HCT116 (cell line): ENCODE results near the gene ZFHX3. TPM values are rescaled to one million over a fixed set of nuclear protein-coding genes. Genes with fewer than 3 reads are reported as not detected.

ENCODE experiments used
- ATAC-seq: fragments of 200-7000 bp; cut with Tn5 transposase; 2 replicates; pipeline ENCODE4 v1.9.1; 2020; ENCODE audit warnings: mild to moderate bottlenecking, moderate library complexity
- BruUV-seq: library from RNA; stranded (reverse); fragments of 400-500 nt; replicated peaks from 2 replicates; lab custom pipeline; 2021; lab: Mats Ljungman, UMichigan
- CTCF ChIA-PET: fragments of 300-600 bp; sonication (Branson Sonifier 250); formaldehyde crosslinking; loops from one replicate; lab custom pipeline; 2021; ENCODE audit warnings: antibody characterized with exemption; lab: Charles Lee
- POLR2A ChIA-PET: fragments of 300-600, 350-600 bp; sonication (Branson Sonifier 250); formaldehyde crosslinking; loops from one replicate; lab custom pipeline; 2021; ENCODE audit warnings: antibody characterized with exemption; lab: Charles Lee
- RAD21 ChIA-PET, 2 experiments: fragments of 300-600 bp; sonication (Branson Sonifier 250); formaldehyde crosslinking; loops; one replicate each; lab custom pipeline; 2023; ENCODE audit warnings: low total read pairs in 2 of 2; ENCODE audit not compliant: uncharacterized antibody in 2 of 2, unreplicated experiment in 2 of 2, low non-redundant PET in 1 of 2; lab: Charles Lee
- DNase-seq: peaks from one replicate; pipeline ENCODE4 v3.0.0-alpha.2; 2010; ENCODE audit warnings: low read depth, low spot score
- H2AFZ ChIP-seq: fragments of 200-600 bp; shearing (Covaris generic), sonication (generic); 2 replicates; pipeline ENCODE4 v1.6.1; 2017; ENCODE audit warnings: low read depth, mixed run types, mixed read lengths, antibody characterized with exemption, low read length; ENCODE audit not compliant: poor library complexity, severe bottlenecking
- H3K27ac ChIP-seq: 2 replicates; pipeline ENCODE4 v1.5.1; 2012; ENCODE audit warnings: low read depth, low read length
- H3K27me3 ChIP-seq: fragments of 200-600 bp; sonication (generic); 2 replicates; pipeline ENCODE4 v1.6.1; 2016; ENCODE audit warnings: mixed run types, low read length, mixed read lengths; ENCODE audit not compliant: insufficient read depth
- H3K36me3 ChIP-seq, 2 experiments: fragments of 200-500 bp in 1 of 2; fragments of 200-600 bp in 1 of 2; sonication (Bioruptor generic) in 1 of 2; sonication (generic) in 1 of 2; 2 replicates each; pipeline versions ENCODE4 v1.5.1 to v1.6.1; 2014 to 2016; ENCODE audit warnings: low read length in 2 of 2, inconsistent platforms in 1 of 2, mixed read lengths in 1 of 2, mixed run types in 1 of 2; ENCODE audit not compliant: insufficient read depth in 2 of 2, control insufficient read depth in 1 of 2
- H3K4me1 ChIP-seq, 2 experiments: fragments of 200-600 bp in 1 of 2; sonication (generic) in 1 of 2; 2 replicates each; pipeline versions ENCODE4 v1.5.1 to v1.6.1; 2012 to 2017; ENCODE audit warnings: low read length in 2 of 2, inconsistent platforms in 1 of 2, mild to moderate bottlenecking in 1 of 2, mixed read lengths in 1 of 2, mixed run types in 1 of 2, moderate library complexity in 1 of 2; ENCODE audit not compliant: insufficient read depth in 2 of 2, control insufficient read depth in 1 of 2
- H3K4me2 ChIP-seq: fragments of 200-600 bp; sonication (generic); 2 replicates; pipeline ENCODE4 v1.6.1; 2017; ENCODE audit warnings: mixed run types, low read length, mixed read lengths
- H3K4me3 ChIP-seq, 2 experiments: fragments of 200-600 bp in 1 of 2; sonication (generic) in 1 of 2; replicated peaks in 1 of 2; 2 replicates each; pipeline ENCODE4 v1.5.1; 2011 to 2016; ENCODE audit warnings: low read length in 2 of 2, control low read depth in 1 of 2, low read depth in 1 of 2, mild to moderate bottlenecking in 1 of 2, mixed read lengths in 1 of 2, mixed run types in 1 of 2
- H3K79me2 ChIP-seq: fragments of 200-600 bp; sonication (generic); 2 replicates; pipeline ENCODE4 v1.6.1; 2017; ENCODE audit warnings: mild to moderate bottlenecking, mixed run types, low read length, moderate library complexity, mixed read lengths; ENCODE audit not compliant: insufficient read depth
- H3K9ac ChIP-seq: fragments of 200-600 bp; sonication (generic); 2 replicates; pipeline ENCODE4 v1.6.1; 2016; ENCODE audit warnings: low read length, mixed read lengths
- H3K9me2 ChIP-seq: fragments of 200-600 bp; sonication (generic), shearing (Covaris generic); 2 replicates; pipeline ENCODE4 v1.6.1; 2017; ENCODE audit warnings: mixed run types, mild to moderate bottlenecking, moderate library complexity; ENCODE audit not compliant: insufficient read depth
- H3K9me3 ChIP-seq, 2 experiments: fragments of 200-500 bp in 1 of 2; fragments of 200-600 bp in 1 of 2; sonication (Bioruptor generic) in 1 of 2; sonication (generic) in 1 of 2; 2 replicates each; pipeline ENCODE4 v1.6.1; 2014 to 2017; ENCODE audit warnings: low read length in 2 of 2, mixed read lengths in 2 of 2, inconsistent platforms in 1 of 2, low read depth in 1 of 2, mild to moderate bottlenecking in 1 of 2, mixed run types in 1 of 2, moderate library complexity in 1 of 2; ENCODE audit not compliant: control insufficient read depth in 1 of 2, insufficient read depth in 1 of 2
- H4K20me1 ChIP-seq: fragments of 200-600 bp; sonication (generic), shearing (Covaris generic); 2 replicates; pipeline ENCODE4 v1.6.1; 2017; ENCODE audit warnings: mixed run types, mild to moderate bottlenecking, moderate library complexity; ENCODE audit not compliant: insufficient read depth
- CEBPB ChIP-seq: IDR thresholded peaks from 2 replicates; pipeline ENCODE4 v1.6.1; 2012; ENCODE audit warnings: low read depth
- EGR1 ChIP-seq: IDR thresholded peaks from 2 replicates; pipeline ENCODE4 v1.6.1; 2012; ENCODE audit warnings: low read depth
- ELF1 ChIP-seq: IDR thresholded peaks from 2 replicates; pipeline ENCODE4 v1.6.1; 2012; ENCODE audit warnings: low read depth, borderline replicate concordance
- EZH2 ChIP-seq: fragments of 200-600 bp; sonication (generic); IDR thresholded peaks from 2 replicates; pipeline ENCODE4 v1.6.1; 2017; ENCODE audit warnings: antibody characterized with exemption, mixed run types
- EZH2phosphoT487 ChIP-seq: fragments of 200-600 bp; IDR thresholded peaks from 2 replicates; pipeline ENCODE4 v1.6.1; 2018; ENCODE audit warnings: antibody characterized with exemption, borderline replicate concordance
- JUND ChIP-seq: IDR thresholded peaks from 2 replicates; pipeline ENCODE4 v1.6.1; 2012
- POLR2AphosphoS5 ChIP-seq: IDR thresholded peaks from 2 replicates; pipeline ENCODE4 v1.6.1; 2011; ENCODE audit warnings: mild to moderate bottlenecking, low read depth, low read length, moderate library complexity
- SIN3A ChIP-seq: IDR thresholded peaks from 2 replicates; pipeline ENCODE4 v1.6.1; 2012; ENCODE audit warnings: low read depth
- SP1 ChIP-seq: IDR thresholded peaks from 2 replicates; pipeline ENCODE4 v1.6.1; 2012; ENCODE audit warnings: low read depth
- SRF ChIP-seq: IDR thresholded peaks from 2 replicates; pipeline ENCODE4 v1.6.1; 2012; ENCODE audit warnings: low read depth
- TCF7L2 ChIP-seq: IDR thresholded peaks from 2 replicates; pipeline ENCODE4 v1.7.0; 2011; ENCODE audit warnings: borderline replicate concordance, inconsistent platforms; ENCODE audit not compliant: insufficient read depth, insufficient read length; ENCODE audit errors: extremely low read depth
- YY1 ChIP-seq: IDR thresholded peaks from 2 replicates; pipeline ENCODE4 v1.6.1; 2011; ENCODE audit warnings: low read length, low read depth, moderate library complexity, mild to moderate bottlenecking; ENCODE audit not compliant: insufficient replicate concordance; ENCODE audit errors: extremely low read depth
- ZFX ChIP-seq: fragments of 450-650 bp; IDR thresholded peaks from 2 replicates; pipeline ENCODE4 v1.6.1; 2017
- ZNF274 ChIP-seq: fragments of 200-500 bp; sonication (Bioruptor generic); IDR thresholded peaks from 2 replicates; pipeline ENCODE4 v1.6.1; 2014; ENCODE audit warnings: mild to moderate bottlenecking, low read depth, low read length, inconsistent platforms
- intact Hi-C: fragments of 100-400 bp; cut with micrococcal nuclease; formaldehyde crosslinking; loops from 2 replicates; pipeline ENCODE4 v1.10.0; 2022
- total RNA-seq: library from RNA; stranded (reverse); gene quantifications from one replicate; pipeline ENCODE4 v1.2.1, GENCODE V29; 2021; ENCODE audit not compliant: unreplicated experiment
- TF ChIP-seq, protein P1 (sequence below): IDR thresholded peaks from 2 replicates; pipeline ENCODE4 v1.6.1; 2012; ENCODE audit warnings: low read depth
- TF ChIP-seq, protein P2 (sequence below): IDR thresholded peaks from 2 replicates; pipeline ENCODE4 v1.6.1; 2012
- TF ChIP-seq, protein P3 (sequence below): IDR thresholded peaks from 2 replicates; pipeline ENCODE4 v1.6.1; 2012

ZFHX3 gene
- total RNA-seq, 1 experiment from 2014 or later = 6.3 TPM

DNA sequence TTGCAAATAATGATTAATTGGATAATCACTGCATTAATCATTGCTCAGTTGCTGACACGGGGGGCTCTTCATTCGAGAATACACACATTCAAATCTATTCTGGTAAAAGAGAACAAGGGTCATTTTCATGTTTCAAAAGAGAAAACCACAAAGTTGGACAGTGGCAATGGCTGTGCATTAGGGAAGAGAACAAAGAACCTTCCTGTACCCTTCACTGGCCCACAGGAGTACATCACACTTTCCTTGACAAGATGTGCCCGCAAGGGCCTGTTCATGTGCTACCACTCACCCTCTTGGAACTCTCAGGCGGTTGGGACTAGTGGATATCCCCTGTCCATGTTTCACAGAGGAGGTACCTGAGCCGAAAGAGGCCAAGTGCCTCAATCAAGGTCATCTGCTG, 223.2 kb downstream of the ZFHX3 start:
- DNase-seq = no peak
- Histone ChIP-seq H3K27me3 (no peaks in the 10 kb centered on the region), H3K9ac (no peak overlapping the region), H3K36me3 (no peaks in the 10 kb centered on the region), H3K4me1 (no peaks in the 10 kb centered on the region), H3K9me2 (no peaks in the 10 kb centered on the region), H3K4me3 (no peak overlapping the region), H3K9me3 (no peaks in the 10 kb centered on the region), H3K4me2 (no peak overlapping the region), H3K79me2 (no peaks in the 10 kb centered on the region), H2AFZ (no peak overlapping the region), H3K27ac (no peak overlapping the region), H4K20me1 (no peaks in the 10 kb centered on the region; the same call in 1 of the 2 replicates)
- CTCF ChIA-PET = no interaction called here
- intact Hi-C loops = no loop called here
- ATAC-seq = no peak
- RAD21 ChIA-PET = no interaction called here
- TF ChIP-seq YY1 (no peak), ZFX (no peak), POLR2AphosphoS5 (no peak), EZH2phosphoT487 (no peak), ZNF274 (no peak), SRF (no peak), JUND (no peak), EGR1 (no peak), TCF7L2 (no peak), ELF1 (no peak), EZH2 (no peak), SIN3A (no peak), SP1 (no peak), CEBPB (no peak)
- TF ChIP-seq, protein P1, sequence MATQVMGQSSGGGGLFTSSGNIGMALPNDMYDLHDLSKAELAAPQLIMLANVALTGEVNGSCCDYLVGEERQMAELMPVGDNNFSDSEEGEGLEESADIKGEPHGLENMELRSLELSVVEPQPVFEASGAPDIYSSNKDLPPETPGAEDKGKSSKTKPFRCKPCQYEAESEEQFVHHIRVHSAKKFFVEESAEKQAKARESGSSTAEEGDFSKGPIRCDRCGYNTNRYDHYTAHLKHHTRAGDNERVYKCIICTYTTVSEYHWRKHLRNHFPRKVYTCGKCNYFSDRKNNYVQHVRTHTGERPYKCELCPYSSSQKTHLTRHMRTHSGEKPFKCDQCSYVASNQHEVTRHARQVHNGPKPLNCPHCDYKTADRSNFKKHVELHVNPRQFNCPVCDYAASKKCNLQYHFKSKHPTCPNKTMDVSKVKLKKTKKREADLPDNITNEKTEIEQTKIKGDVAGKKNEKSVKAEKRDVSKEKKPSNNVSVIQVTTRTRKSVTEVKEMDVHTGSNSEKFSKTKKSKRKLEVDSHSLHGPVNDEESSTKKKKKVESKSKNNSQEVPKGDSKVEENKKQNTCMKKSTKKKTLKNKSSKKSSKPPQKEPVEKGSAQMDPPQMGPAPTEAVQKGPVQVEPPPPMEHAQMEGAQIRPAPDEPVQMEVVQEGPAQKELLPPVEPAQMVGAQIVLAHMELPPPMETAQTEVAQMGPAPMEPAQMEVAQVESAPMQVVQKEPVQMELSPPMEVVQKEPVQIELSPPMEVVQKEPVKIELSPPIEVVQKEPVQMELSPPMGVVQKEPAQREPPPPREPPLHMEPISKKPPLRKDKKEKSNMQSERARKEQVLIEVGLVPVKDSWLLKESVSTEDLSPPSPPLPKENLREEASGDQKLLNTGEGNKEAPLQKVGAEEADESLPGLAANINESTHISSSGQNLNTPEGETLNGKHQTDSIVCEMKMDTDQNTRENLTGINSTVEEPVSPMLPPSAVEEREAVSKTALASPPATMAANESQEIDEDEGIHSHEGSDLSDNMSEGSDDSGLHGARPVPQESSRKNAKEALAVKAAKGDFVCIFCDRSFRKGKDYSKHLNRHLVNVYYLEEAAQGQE = no peak
- TF ChIP-seq, protein P2, sequence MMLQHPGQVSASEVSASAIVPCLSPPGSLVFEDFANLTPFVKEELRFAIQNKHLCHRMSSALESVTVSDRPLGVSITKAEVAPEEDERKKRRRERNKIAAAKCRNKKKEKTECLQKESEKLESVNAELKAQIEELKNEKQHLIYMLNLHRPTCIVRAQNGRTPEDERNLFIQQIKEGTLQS = no peak
- TF ChIP-seq, protein P3, sequence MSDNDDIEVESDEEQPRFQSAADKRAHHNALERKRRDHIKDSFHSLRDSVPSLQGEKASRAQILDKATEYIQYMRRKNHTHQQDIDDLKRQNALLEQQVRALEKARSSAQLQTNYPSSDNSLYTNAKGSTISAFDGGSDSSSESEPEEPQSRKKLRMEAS = no peak
- BruUV-seq = no TSS peak
- POLR2A ChIA-PET = no interaction called here
